K562 (cell line): ENCODE measurements around the gene EPHX1. TPM values are rescaled to one million over a fixed set of nuclear protein-coding genes. Genes with fewer than 3 reads are reported as not detected.

Source experiments
- ARID2 ChIP-seq: fragments of 450-650 bp; IDR thresholded peaks from 2 replicates; pipeline ENCODE4 v1.6.1; 2017; ENCODE audit warnings: antibody characterized with exemption, mild to moderate bottlenecking
- ATF7 ChIP-seq: fragments of 450-650 bp; IDR thresholded peaks from 2 replicates; pipeline ENCODE4 v1.7.1; 2014; ENCODE audit warnings: mild to moderate bottlenecking, moderate library complexity
- CCAR2 ChIP-seq: fragments of 200-400 bp; formaldehyde crosslinking; IDR thresholded peaks from 2 replicates; pipeline ENCODE4 v1.6.1; 2017; ENCODE audit warnings: mild to moderate bottlenecking, low read depth, low read length
- CHCHD3 ChIP-seq: fragments of 250-450 bp; sonication (Bioruptor Pico); IDR thresholded peaks from 2 replicates; pipeline ENCODE4 v2.1.2; 2022; ENCODE audit warnings: mild to moderate bottlenecking
- CREBBP ChIP-seq: IDR thresholded peaks from one replicate; pipeline ENCODE4 v1.6.1; 2012; ENCODE audit warnings: low read depth, mild to moderate bottlenecking, control low read depth, inconsistent platforms, low read length
- E2F5 ChIP-seq: sonication (generic); formaldehyde crosslinking; IDR thresholded peaks from 2 replicates; pipeline ENCODE4 v1.8.0; 2022; ENCODE audit warnings: mild to moderate bottlenecking, missing genetic modification reagents
- FOS ChIP-seq: IDR thresholded peaks from 3 replicates; pipeline ENCODE4 v1.6.1; 2011; ENCODE audit not compliant: insufficient read length; ENCODE audit errors: extremely low read depth
- FOXA1 ChIP-seq: fragments of 450-650 bp; IDR thresholded peaks from 2 replicates; pipeline ENCODE4 v1.6.1; 2016; ENCODE audit warnings: mild to moderate bottlenecking, borderline replicate concordance
- HMGXB4 ChIP-seq: sonication (generic); formaldehyde crosslinking; IDR thresholded peaks from 2 replicates; pipeline ENCODE4 v1.8.1; 2023; ENCODE audit warnings: mild to moderate bottlenecking, missing genetic modification reagents
- KLF10 ChIP-seq: fragments of 250-450 bp; sonication (Bioruptor Pico); IDR thresholded peaks from 2 replicates; pipeline ENCODE4 v1.6.1; 2021; ENCODE audit warnings: matching md5 sums
- KLF16 ChIP-seq: IDR thresholded peaks from 2 replicates; pipeline ENCODE4 v1.6.1; 2016; ENCODE audit warnings: antibody characterized with exemption
- MAFG ChIP-seq: fragments of 450-650 bp; conservative IDR thresholded peaks from 2 replicates; pipeline ENCODE4 v1.6.1; 2016; ENCODE audit warnings: missing genetic modification characterization, missing compliant biosample characterization
- POLR2B ChIP-seq: fragments of 450-650 bp; IDR thresholded peaks from 2 replicates; pipeline ENCODE4 v1.6.1; 2018; ENCODE audit warnings: low read depth; ENCODE audit not compliant: partially characterized antibody
- SP2 ChIP-seq: IDR thresholded peaks from 2 replicates; pipeline ENCODE4 v1.6.1; 2011; ENCODE audit warnings: mild to moderate bottlenecking, low read depth, low read length, moderate library complexity; ENCODE audit not compliant: poor library complexity, severe bottlenecking; ENCODE audit errors: extremely low read depth
- TCF7 ChIP-seq: sonication (generic); IDR thresholded peaks from 2 replicates; pipeline ENCODE4 v1.6.1; 2016; ENCODE audit warnings: antibody characterized with exemption, borderline replicate concordance
- ZEB2 ChIP-seq: fragments of 450-650 bp; IDR thresholded peaks from 2 replicates; pipeline ENCODE4 v1.6.1; 2016
- ZFX ChIP-seq: sonication (generic); formaldehyde crosslinking; IDR thresholded peaks from 2 replicates; pipeline ENCODE4 v1.8.0; 2022; ENCODE audit warnings: mild to moderate bottlenecking, missing genetic modification reagents, moderate library complexity
- ZNF551 ChIP-seq: fragments of 250-450 bp; sonication (Bioruptor Pico); IDR thresholded peaks from 2 replicates; pipeline ENCODE4 v1.5.0; 2021; ENCODE audit warnings: mild to moderate bottlenecking, moderate library complexity
- ZNF717 ChIP-seq: fragments of 250-450 bp; sonication (Bioruptor Pico); IDR thresholded peaks from 2 replicates; pipeline ENCODE4 v1.5.0; 2021
- polyA plus RNA-seq, 8 experiments: library from polyadenylated mRNA; depleted of rRNA in 4 of 8; stranded (reverse) in 5 of 8; unstranded in 3 of 8; fragments of >200 nt; fragmentation: Nextera tagmentation in 2 of 8; fragmentation: Illumina TruSeq in 1 of 8; extraction: Ambion mirVana in 2 of 8; extraction: Trizol in 1 of 8; gene quantifications; 2 replicates each; pipeline versions ENCODE4 v1.2.1 to v1.2.3, GENCODE V29; 2011 to 2014; ENCODE audit warnings: inconsistent platforms in 1 of 8, missing spikeins in 1 of 8
- total RNA-seq, 7 experiments: library from RNA; depleted of rRNA in 6 of 7; stranded (reverse); fragments of >200 nt in 6 of 7; fragmentation: Illumina TruSeq in 2 of 7; extraction: Trizol in 2 of 7; gene quantifications; 2 replicates each; pipeline versions ENCODE4 v1.2.1 to v1.2.3, GENCODE V29; 2011 to 2021; ENCODE audit warnings: low replicate concordance in 1 of 7
- TF ChIP-seq, protein P1 (sequence below), 2 experiments: fragments of 450-650 bp; IDR thresholded peaks; 2 replicates each; pipeline ENCODE4 v1.6.1; 2016; ENCODE audit warnings: mild to moderate bottlenecking in 2 of 2, borderline replicate concordance in 1 of 2, low read depth in 1 of 2, moderate library complexity in 1 of 2

The EPHX1 gene
- total and polyA plus RNA-seq, 9 of the 15 experiments (the other 6 are each of a cell fraction or from before 2014, with no cell fraction given): 0.21 to 27.0 (median 6.7) TPM

- TF ChIP-seq, protein P1, sequence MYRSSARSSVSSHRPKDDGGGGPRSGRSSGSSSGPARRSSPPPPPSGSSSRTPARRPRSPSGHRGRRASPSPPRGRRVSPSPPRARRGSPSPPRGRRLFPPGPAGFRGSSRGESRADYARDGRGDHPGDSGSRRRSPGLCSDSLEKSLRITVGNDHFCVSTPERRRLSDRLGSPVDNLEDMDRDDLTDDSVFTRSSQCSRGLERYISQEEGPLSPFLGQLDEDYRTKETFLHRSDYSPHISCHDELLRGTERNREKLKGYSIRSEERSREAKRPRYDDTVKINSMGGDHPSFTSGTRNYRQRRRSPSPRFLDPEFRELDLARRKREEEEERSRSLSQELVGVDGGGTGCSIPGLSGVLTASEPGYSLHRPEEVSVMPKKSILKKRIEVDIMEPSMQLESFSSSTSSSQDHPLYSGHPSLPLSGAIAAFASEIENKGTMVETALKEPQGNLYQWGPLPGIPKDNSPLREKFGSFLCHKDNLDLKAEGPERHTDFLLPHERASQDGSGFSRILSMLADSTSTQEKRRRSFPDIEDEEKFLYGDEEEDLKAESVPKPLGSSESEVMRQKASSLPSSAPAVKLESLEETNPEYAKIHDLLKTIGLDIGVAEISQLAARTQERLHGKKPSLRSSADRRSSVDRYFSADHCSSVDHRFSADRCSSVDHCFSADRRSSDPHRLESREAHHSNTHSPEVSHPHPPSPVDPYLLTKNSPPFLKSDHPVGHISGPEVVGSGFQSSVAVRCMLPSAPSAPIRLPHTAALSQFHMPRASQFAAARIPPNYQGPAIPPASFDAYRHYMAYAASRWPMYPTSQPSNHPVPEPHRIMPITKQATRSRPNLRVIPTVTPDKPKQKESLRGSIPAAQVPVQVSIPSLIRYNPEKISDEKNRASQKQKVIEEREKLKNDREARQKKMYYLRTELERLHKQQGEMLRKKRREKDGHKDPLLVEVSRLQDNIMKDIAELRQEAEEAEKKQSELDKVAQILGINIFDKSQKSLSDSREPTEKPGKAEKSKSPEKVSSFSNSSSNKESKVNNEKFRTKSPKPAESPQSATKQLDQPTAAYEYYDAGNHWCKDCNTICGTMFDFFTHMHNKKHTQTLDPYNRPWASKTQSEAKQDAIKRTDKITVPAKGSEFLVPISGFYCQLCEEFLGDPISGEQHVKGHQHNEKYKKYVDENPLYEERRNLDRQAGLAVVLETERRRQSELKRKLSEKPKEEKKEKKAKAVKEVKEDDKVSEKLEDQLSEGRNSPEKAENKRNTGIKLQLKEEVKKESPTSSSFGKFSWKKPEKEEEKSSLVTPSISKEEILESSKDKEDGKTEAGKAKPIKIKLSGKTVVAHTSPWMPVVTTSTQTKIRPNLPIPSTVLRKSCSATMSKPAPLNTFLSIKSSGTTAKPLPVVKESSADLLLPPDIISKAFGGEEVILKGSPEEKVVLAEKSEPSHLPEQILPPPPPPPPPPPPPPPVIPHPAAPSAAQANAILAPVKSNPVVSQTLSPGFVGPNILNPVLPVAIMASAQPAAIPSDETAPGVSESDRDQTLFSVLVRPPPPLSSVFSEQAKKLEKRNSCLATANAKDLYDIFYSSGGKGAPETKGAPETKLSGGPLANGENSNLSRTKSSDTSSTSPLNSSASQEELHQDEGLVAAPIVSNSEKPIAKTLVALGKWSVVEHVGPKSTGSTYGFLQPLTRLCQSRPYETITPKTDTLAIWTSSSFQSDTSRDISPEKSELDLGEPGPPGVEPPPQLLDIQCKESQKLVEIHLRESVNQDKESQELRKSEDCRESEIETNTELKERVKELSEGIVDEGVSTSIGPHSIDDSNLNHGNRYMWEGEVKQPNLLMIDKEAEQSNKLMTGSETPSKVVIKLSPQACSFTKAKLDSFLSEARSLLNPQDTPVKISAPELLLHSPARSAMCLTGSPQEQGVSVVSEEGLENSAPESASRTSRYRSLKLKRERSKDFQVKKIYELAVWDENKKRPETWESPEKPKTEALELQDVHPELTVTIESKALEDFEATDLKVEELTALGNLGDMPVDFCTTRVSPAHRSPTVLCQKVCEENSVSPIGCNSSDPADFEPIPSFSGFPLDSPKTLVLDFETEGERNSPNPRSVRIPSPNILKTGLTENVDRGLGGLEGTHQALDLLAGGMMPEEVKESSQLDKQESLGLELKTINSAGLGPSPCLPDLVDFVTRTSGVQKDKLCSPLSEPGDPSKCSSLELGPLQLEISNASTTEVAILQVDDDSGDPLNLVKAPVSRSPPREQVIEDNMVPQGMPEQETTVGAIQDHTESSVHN (IDR thresholded peaks at IDR 0.05; ENCODE audit: borderline replicate concordance in 1 of 2, low read depth in 1 of 2): no peak
- TF ChIP-seq POLR2B (no peak), E2F5 (no peak), ATF7 (no peak; the same call in 1 of the 2 replicates), ZFX (CRISPR knock-in tag) (peak; percentile 54), MAFG (tag) (no peak), ZNF551 (CRISPR knock-in tag) (no peak), FOXA1 (no peak), CREBBP (no peak), ZNF717 (CRISPR knock-in tag) (no peak), CCAR2 (no peak), CHCHD3 (no peak), SP2 (no peak), KLF10 (no peak), HMGXB4 (CRISPR knock-in tag) (no peak), ARID2 (no peak), ZEB2 (no peak), KLF16 (no peak), FOS (no peak), TCF7 (no peak)
Observed at GRCh38 chr1:225809842-225810578, at the start of gene EPHX1 (continued).
